Measurements from ENCODE around the gene PROM2.

- TF ChIP-seq SUZ12 (IDR thresholded peaks at IDR 0.05; ENCODE audit: extremely low read depth, insufficient read depth, insufficient read length) (no peak), YY1 (IDR thresholded peaks at IDR 0.05; ENCODE audit: insufficient read depth, insufficient read length) (no peak)
Observed at GRCh38 chr2:95307036-95307435, 32.8 kb downstream of the PROM2 start.

Data from NT2/D1 (cell line).